CD4-positive, alpha-beta T cell treated with Interleukin-4 for 4 hours (primary cell): ENCODE measurements around the gene TMIGD2.
A peak's percentile ranks its signal among the peaks of the same experiment; 100 is the strongest.
"Not testable (repeated sequence)": the region's sequence is repeated elsewhere in the genome, so short reads cannot be mapped to it uniquely, and the experiment has no call there.

Experiments used
- DNase-seq: peaks from one replicate; pipeline ENCODE4 v3.0.0-alpha.2; 2020

TMIGD2 gene

GRCh38 chr19:4266253-4267000, 35.8 kb downstream of the TMIGD2 start:
- no peak for DNase-seq

- DNase-seq = peak; percentile 14
Observed at GRCh38 chr19:4264812-4265211, 37.4 kb downstream of the TMIGD2 start.

GRCh38 chr19:4260613-4261191, 41.5 kb downstream of the TMIGD2 start:
- DNase-seq = no peak

- no peak for DNase-seq
Observed at GRCh38 chr19:4258181-4258580, 44.0 kb downstream of the TMIGD2 start.

- DNase-seq = no peak
Observed at GRCh38 chr19:4257025-4257424, 45.2 kb downstream of the TMIGD2 start.

GRCh38 chr19:4256563-4256962, 45.6 kb downstream of the TMIGD2 start:
- no peak for DNase-seq

- peak; percentile 99 for DNase-seq
Observed at GRCh38 chr19:4246767-4247593, 55.2 kb downstream of the TMIGD2 start, which contains the start of gene YJU2. Gene YJU2 (plus strand): TSS chr19:4247080. CDS start chr19:4247147, 67 bp downstream.

- not testable (repeated sequence) for DNase-seq
Observed at GRCh38 chr19:4245938-4246337, 56.3 kb downstream of the TMIGD2 start.
